ENCODE results near the gene TMEM154.

TMEM154 gene

GRCh38 chr4:152696764-152697261, 17.0 kb upstream of the TMEM154 start:
- no peak for DNase-seq (ENCODE audit: low read depth, low spot score)

GRCh38 chr4:152693871-152694270, 14.1 kb upstream of the TMEM154 start:
- no peak for DNase-seq (ENCODE audit: low read depth, low spot score)

GRCh38 chr4:152691761-152692160, 12.0 kb upstream of the TMEM154 start:
- DNase-seq (ENCODE audit: low read depth, low spot score): no peak

DNA sequence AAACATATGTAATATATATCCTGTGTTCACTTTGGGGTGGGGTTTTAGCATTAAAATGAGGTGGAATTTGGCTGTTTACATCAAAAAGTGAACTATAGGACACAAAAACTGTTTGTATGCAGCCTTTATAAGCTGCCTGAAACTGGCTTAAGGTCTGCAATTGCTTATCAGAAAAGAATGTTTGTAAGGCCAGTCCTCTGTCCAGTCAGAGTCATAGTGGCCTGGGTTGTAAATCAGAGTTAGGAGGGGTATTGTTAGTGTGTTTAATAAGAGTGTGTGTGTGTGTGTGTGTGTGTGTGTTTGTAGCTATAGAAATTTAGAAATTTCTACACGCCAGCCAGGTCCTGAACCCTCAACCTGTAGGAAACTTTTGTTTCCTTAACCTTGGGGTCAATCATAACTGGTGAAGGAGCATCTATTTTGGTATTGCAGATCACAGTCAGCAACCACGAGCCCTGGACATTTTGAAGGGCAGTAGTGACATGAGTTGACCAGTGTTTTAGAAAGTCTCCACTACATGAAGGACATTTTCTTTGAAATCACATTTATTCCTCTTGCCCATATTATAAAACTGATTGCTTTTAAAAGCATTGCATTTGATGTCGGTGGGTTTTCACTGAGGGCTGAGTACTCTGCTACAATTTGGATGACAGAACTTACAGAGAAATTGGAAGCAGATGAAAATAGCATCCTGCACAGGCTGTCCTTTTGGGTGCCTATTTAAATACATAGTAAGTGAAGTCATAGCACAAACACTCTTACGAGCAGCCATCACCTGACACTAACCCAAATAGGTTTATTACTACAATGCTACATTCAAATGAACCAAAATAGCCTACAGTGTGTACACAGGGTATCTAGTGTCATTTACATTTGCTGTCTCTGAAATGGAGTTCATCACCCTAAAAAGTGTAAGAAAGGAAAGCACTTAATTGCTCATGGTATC, 11.2 kb upstream of the TMEM154 start:
- DNase-seq (ENCODE audit: low read depth, low spot score): no peak

GRCh38 chr4:152689615-152690501, 10.1 kb upstream of the TMEM154 start:
- DNase-seq (ENCODE audit: low read depth, low spot score): no peak

DNA sequence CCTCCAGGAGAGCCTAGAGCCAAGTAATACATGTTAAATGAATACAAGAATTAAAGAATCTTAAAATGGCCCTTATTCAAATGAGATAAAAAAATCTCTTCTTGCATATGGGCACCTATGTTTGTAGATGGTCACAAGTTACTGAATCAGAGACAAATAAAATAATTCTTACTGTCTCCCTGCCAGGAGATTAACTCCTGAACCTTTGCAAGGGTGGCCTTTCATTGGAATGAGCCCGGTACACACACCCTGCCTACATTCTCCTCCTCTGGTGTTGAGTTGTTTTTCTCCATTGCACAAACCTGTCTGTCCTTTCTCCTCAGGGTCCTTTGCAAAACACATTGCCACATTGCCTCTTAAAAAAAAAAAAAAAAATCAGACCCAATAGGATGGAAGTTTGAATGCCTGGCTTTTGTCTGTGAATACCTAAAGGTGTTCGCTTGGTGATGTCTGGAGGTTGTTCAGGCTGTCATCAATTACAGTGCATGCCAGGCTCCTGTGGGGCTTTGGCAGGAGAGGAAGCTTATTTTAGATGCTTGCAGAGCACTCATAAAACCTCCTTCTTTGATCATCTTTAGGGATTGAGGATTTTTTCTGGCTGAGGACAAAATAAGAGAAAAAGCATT, 8.3 kb upstream of the TMEM154 start:
- DNase-seq (ENCODE audit: low read depth, low spot score): no peak

DNA sequence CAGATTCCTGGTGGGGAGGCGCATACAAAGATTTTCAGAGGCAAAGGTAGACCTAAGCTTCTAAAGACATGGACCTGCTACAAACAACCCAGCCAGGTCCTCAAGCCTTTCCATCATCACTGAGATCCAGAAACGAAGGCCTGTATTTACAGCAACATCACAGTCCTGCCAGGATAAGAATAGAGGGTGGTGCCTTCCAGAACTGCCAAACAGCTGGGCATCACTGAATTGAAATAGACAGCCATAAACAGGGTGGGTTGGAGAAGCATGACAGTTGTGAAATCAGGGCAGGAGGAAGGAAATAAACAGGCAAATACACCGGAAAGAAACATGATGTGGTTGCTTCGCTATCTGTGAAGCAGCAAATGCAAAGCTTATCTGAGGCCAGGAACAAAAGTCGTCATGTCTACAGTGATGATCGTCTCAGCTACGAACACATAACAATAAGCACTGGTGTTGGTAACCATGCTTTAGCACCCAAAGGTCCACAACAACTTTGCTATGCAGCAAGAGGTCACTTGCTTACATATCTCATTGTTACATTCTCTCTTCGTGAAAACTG, 6.7 kb upstream of the TMEM154 start:
- no peak for DNase-seq (ENCODE audit: low read depth, low spot score)

DNA sequence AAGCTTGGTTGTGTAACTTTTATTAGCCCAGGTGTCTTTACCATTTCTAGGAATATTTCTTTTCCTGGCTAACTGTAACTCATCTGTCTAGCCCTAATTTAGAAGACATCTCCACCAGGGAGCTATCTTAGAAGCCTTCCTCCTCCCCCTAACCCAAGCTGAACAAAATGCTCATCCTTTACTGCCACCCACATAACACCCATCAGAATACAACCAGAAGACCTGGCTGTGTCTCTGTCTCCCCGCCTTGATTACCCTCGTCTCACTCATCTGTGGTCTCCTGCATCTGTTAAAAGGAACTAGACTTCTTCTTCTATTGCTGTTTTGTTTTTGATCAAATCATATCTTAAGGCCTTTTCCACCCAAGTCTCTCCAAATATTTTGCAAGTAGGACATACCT, 4.8 kb upstream of the TMEM154 start:
- DNase-seq (ENCODE audit: low read depth, low spot score): no peak

- no peak for DNase-seq (ENCODE audit: low read depth, low spot score)
Measured at GRCh38 chr4:152684007-152684406, 4.2 kb upstream of the TMEM154 start.

GRCh38 chr4:152682143-152682941, 2.5 kb upstream of the TMEM154 start:
- no peak for DNase-seq (ENCODE audit: low read depth, low spot score)

- DNase-seq (ENCODE audit: low read depth, low spot score): no peak
Measured at GRCh38 chr4:152680988-152681603, 1.3 kb upstream of the TMEM154 start.

DNA sequence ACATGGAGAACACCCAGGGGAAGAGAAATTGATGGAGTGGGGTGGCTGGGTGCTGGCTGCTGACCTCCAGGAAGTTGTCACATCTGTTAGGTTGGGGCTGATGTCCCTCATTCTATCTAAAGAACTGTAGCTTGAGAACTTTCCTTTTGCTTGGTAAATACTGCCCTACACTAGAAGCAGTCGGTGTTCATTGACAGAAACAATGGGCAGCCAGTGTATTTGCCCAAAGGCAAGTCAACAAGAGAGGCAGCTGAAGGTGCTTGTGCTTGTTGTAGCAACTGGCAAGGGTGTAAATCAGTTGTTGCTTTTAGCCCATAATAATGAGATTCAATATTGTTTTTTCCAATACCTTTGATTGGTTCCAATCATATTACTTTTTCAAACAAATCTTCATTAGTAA, 956 bp downstream of the TMEM154 start:
- no peak for DNase-seq (ENCODE audit: low read depth, low spot score)

DNA sequence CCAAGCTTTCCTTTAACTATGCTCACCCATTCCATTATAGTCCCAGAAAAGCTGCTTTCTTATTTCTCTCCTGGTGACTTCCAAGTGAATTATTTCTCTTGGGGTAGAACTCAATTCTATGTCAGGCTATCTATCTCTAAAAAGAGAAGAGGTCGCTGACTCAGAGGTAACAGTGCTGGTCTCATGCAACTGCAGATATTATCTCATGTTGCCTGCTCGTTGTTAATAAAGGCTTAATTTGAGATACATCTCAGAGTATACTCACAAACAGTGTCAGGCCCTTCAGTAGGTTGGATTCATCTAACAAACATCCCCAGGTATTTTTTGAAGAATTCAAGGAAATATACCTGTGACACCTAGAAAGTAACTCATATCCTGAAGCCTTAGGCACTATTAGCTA, 2.7 kb downstream of the TMEM154 start:
- no peak for DNase-seq (ENCODE audit: low read depth, low spot score)

GRCh38 chr4:152676052-152676854, 3.5 kb downstream of the TMEM154 start:
- no peak for DNase-seq (ENCODE audit: low read depth, low spot score)

DNA sequence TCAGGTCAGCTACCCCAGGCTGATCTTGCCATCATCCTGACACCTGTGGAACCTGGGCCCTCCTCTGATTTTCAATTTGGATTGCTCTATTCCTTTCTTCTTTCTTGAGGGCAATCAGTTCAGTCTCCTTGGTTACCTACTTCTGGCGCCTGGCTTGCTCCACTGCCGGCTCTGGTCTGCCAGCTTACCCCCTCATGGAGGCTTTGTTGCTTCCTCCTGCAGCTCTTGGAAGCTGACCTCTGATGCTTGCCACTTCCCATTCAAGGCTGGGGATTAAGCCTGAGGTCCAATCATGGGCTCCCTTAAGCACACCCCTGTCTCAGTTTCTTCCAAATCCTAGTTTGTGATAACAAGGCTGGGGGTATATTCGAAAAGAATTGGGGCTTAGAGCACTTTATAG, 5.4 kb downstream of the TMEM154 start:
- no peak for DNase-seq (ENCODE audit: low read depth, low spot score)

DNA sequence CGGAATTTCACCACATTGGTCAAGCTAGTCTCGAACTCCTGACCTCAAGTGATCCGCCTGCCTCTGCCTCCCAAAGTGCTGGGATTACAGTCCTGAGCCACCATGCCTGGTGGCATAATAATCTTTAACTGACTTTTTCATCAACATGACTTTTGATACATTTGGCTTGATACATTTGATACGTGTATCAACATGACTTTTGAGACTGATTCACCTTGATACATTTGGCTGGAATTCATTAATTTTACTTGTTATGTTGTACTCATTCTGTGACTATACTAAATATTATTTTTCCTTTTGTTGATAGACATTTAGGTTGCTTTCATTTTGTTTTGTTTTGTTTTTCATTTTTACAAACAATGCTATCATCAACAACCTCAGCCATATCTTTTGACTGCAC, 6.3 kb downstream of the TMEM154 start:
- DNase-seq (ENCODE audit: low read depth, low spot score): no peak

GRCh38 chr4:152672206-152673092, 7.3 kb downstream of the TMEM154 start:
- no peak for DNase-seq (ENCODE audit: low read depth, low spot score)

- no peak for DNase-seq (ENCODE audit: low read depth, low spot score)
Measured at GRCh38 chr4:152668338-152668964, 11.3 kb downstream of the TMEM154 start.

Data from activated naive CD8-positive, alpha-beta T cell treated with anti-CD3 and anti-CD28 coated beads, Interleukin-2, amount 50 U/mL, for 16 hours (primary cell).